HepG2 (cell line): Measurements from ENCODE around the gene CNNM4. TPM values are rescaled to one million over a fixed set of nuclear protein-coding genes. Genes with fewer than 3 reads are reported as not detected.

ENCODE experiments used
- AGO2 ChIP-seq: fragments of 200-400 bp; formaldehyde crosslinking; optimal IDR thresholded peaks from 2 replicates; pipeline ENCODE3; 2017; ENCODE audit warnings: mild to moderate bottlenecking, low read depth, low read length, moderate library complexity
- AKAP8 ChIP-seq: sonication (generic); formaldehyde crosslinking; IDR thresholded peaks from 2 replicates; pipeline ENCODE4 v1.5.1; 2020; ENCODE audit warnings: mild to moderate bottlenecking, missing genetic modification reagents
- CSRNP1 ChIP-seq: sonication (generic); formaldehyde crosslinking; IDR thresholded peaks from 2 replicates; pipeline ENCODE4 v1.8.1; 2023; ENCODE audit warnings: mild to moderate bottlenecking, missing genetic modification reagents
- E2F5 ChIP-seq: sonication (generic); formaldehyde crosslinking; conservative IDR thresholded peaks from 2 replicates; pipeline ENCODE4 v1.4.0; 2020; ENCODE audit warnings: missing genetic modification reagents
- FOXK2 ChIP-seq: fragments of 450-650 bp; IDR thresholded peaks from 2 replicates; pipeline ENCODE4 v1.6.1; 2016
- MBNL3 ChIP-seq: fragments of 250-450 bp; sonication (Bioruptor Pico); conservative IDR thresholded peaks from 2 replicates; pipeline ENCODE4 v1.8.0; 2022; ENCODE audit warnings: mild to moderate bottlenecking, inconsistent platforms
- NCOA5 ChIP-seq: sonication (generic); formaldehyde crosslinking; IDR thresholded peaks from 2 replicates; pipeline ENCODE4 v1.4.0; 2020; ENCODE audit warnings: missing genetic modification reagents
- NFYC ChIP-seq: IDR thresholded peaks from 2 replicates; pipeline ENCODE4 v1.6.1; 2016; ENCODE audit warnings: missing genetic modification reagents, missing compliant biosample characterization
- PHF20 ChIP-seq: sonication (generic); formaldehyde crosslinking; IDR thresholded peaks from 2 replicates; pipeline ENCODE4 v1.5.0; 2020; ENCODE audit warnings: mild to moderate bottlenecking, missing genetic modification reagents
- PHF5A ChIP-seq: IDR thresholded peaks from one replicate; pipeline ENCODE4 v1.6.1; 2018; ENCODE audit warnings: low read depth, missing genetic modification reagents; ENCODE audit not compliant: unreplicated experiment
- RNF219 ChIP-seq: sonication (generic); formaldehyde crosslinking; IDR thresholded peaks from 2 replicates; pipeline ENCODE4 v1.5.0; 2020; ENCODE audit warnings: mild to moderate bottlenecking, missing genetic modification reagents
- SIX1 ChIP-seq: sonication (generic); formaldehyde crosslinking; IDR thresholded peaks from 2 replicates; pipeline ENCODE4 v1.4.0; 2020; ENCODE audit warnings: missing genetic modification reagents, borderline replicate concordance
- ZBTB10 ChIP-seq: sonication (generic); formaldehyde crosslinking; IDR thresholded peaks from 2 replicates; pipeline ENCODE4 v1.4.0; 2020; ENCODE audit warnings: missing genetic modification reagents, borderline replicate concordance
- ZFP62 ChIP-seq: sonication (generic); formaldehyde crosslinking; IDR thresholded peaks from 2 replicates; pipeline ENCODE4 v1.4.0; 2020; ENCODE audit warnings: missing genetic modification reagents
- ZIK1 ChIP-seq: sonication (generic); formaldehyde crosslinking; IDR thresholded peaks from 2 replicates; pipeline ENCODE4 v1.5.0; 2020; ENCODE audit warnings: mild to moderate bottlenecking, low read depth, missing genetic modification reagents, borderline replicate concordance
- ZMAT5 ChIP-seq: sonication (generic); formaldehyde crosslinking; IDR thresholded peaks from 2 replicates; pipeline ENCODE4 v1.5.0; 2020; ENCODE audit warnings: mild to moderate bottlenecking, low read depth, missing genetic modification reagents, borderline replicate concordance
- ZNF24 ChIP-seq: fragments of 450-650 bp; IDR thresholded peaks from 2 replicates; pipeline ENCODE4 v1.6.1; 2017; ENCODE audit warnings: antibody characterized with exemption, mild to moderate bottlenecking
- ZNF326 ChIP-seq: sonication (generic); formaldehyde crosslinking; IDR thresholded peaks from 2 replicates; pipeline ENCODE4 v1.4.0; 2020; ENCODE audit warnings: missing genetic modification reagents, borderline replicate concordance
- ZNF331 ChIP-seq: sonication (generic); formaldehyde crosslinking; IDR thresholded peaks from 2 replicates; pipeline ENCODE4 v1.4.0; 2020; ENCODE audit warnings: missing genetic modification reagents
- ZNF354B ChIP-seq: sonication (generic); formaldehyde crosslinking; IDR thresholded peaks from 2 replicates; pipeline ENCODE4 v1.8.0; 2022; ENCODE audit warnings: mild to moderate bottlenecking, missing genetic modification reagents
- ZNF432 ChIP-seq: sonication (generic); formaldehyde crosslinking; IDR thresholded peaks from 2 replicates; pipeline ENCODE4 v1.5.0; 2020; ENCODE audit warnings: missing genetic modification reagents, mild to moderate bottlenecking, borderline replicate concordance
- ZNF567 ChIP-seq: sonication (generic); formaldehyde crosslinking; IDR thresholded peaks from 2 replicates; pipeline ENCODE4 v1.8.1; 2023; ENCODE audit warnings: mild to moderate bottlenecking, missing genetic modification reagents, borderline replicate concordance
- polyA plus RNA-seq, 8 experiments: library from polyadenylated mRNA; depleted of rRNA in 3 of 8; stranded (reverse) in 7 of 8; unstranded in 1 of 8; fragments of >200 nt; fragmentation: Illumina TruSeq in 4 of 8; extraction: Trizol in 4 of 8; gene quantifications; 2 replicates each; pipeline versions ENCODE4 v1.2.1 to v1.2.3, GENCODE V29; 2011 to 2016; ENCODE audit warnings: low read depth in 4 of 8, missing spikeins in 1 of 8, mixed read lengths in 1 of 8; ENCODE audit not compliant: insufficient read depth in 1 of 8
- total RNA-seq, 5 experiments: library from RNA; depleted of rRNA; stranded (reverse); fragments of >200 nt; fragmentation: Illumina TruSeq; extraction: Trizol; gene quantifications; 2 replicates each; pipeline ENCODE4 v1.2.3, GENCODE V29; 2016; ENCODE audit warnings: low read depth in 1 of 5

Gene CNNM4
- total and polyA plus RNA-seq, 2 of the 13 experiments (the other 11 are each of a cell fraction or from before 2014, with no cell fraction given), result 5.9 to 8.4 TPM

GRCh38 chr2:96801005-96801785, 40.5 kb downstream of the CNNM4 start (continued):
- TF ChIP-seq PHF5A (CRISPR knock-in tag) (no peak), ZNF354B (CRISPR knock-in tag) (no peak), ZNF331 (peak; percentile 54; the same call in 1 of the 2 replicates), ZNF326 (CRISPR knock-in tag) (no peak), PHF20 (no peak), AGO2 (no peak), ZNF567 (CRISPR knock-in tag) (no peak), RNF219 (CRISPR knock-in tag) (no peak), MBNL3 (CRISPR knock-in tag) (no peak), SIX1 (CRISPR knock-in tag) (no peak), ZNF432 (CRISPR knock-in tag) (no peak), NFYC (CRISPR knock-in tag) (no peak), CSRNP1 (CRISPR knock-in tag) (no peak), ZMAT5 (no peak), NCOA5 (no peak), AKAP8 (CRISPR knock-in tag) (no peak), ZNF24 (no peak), ZFP62 (no peak), ZIK1 (CRISPR knock-in tag) (0 out of 2 replicates have a peak, but pooled peaks have one; percentile 9), E2F5 (CRISPR knock-in tag) (no peak), ZBTB10 (no peak), FOXK2 (no peak)
